Breast epithelium (tissue), 4 donors: Measurements from ENCODE around the gene TRAF4. TPM values are rescaled to one million over a fixed set of nuclear protein-coding genes. Genes with fewer than 3 reads are reported as not detected.

Experiments used
- DNase-seq, 2 donors: peaks; one replicate each; pipeline ENCODE4 v3.0.0-alpha.2; 2019; ENCODE audit warnings: low spot score in 2 of 2
- H3K27ac ChIP-seq, 2 donors: fragments of 200-600 bp; sonication (generic) in 1 of 2; one replicate each; pipeline ENCODE4 v1.5.1; 2016 to 2019; ENCODE audit warnings: mild to moderate bottlenecking in 1 of 2
- H3K27me3 ChIP-seq, 2 donors: fragments of 200-600 bp; sonication (generic) in 1 of 2; one replicate each; pipeline versions ENCODE4 v1.5.1 to v1.6.0; 2017 to 2019; ENCODE audit warnings: control low read depth in 1 of 2, mild to moderate bottlenecking in 1 of 2
- H3K36me3 ChIP-seq: fragments of 200-600 bp; one replicate; pipeline ENCODE4 v1.5.1; 2019
- H3K4me1 ChIP-seq, 2 donors: fragments of 200-600 bp; sonication (generic); one replicate each; pipeline ENCODE4 v1.5.1; 2016 to 2019; ENCODE audit warnings: control low read depth in 1 of 2
- H3K4me3 ChIP-seq, 3 donors: fragments of 200-600 bp; sonication (generic); 1 replicate in 2 of 3; 2 replicates in 1 of 3; pipeline ENCODE4 v1.5.1; 2016 to 2019; ENCODE audit warnings: mild to moderate bottlenecking in 3 of 3, moderate library complexity in 2 of 3
- H3K9me3 ChIP-seq, 2 donors: fragments of 200-600 bp; sonication (generic) in 1 of 2; one replicate each; pipeline ENCODE4 v1.5.1; 2016 to 2019; ENCODE audit warnings: control low read depth in 1 of 2
- CTCF ChIP-seq, 3 donors: fragments of 450-650 bp; IDR thresholded peaks; one replicate each; pipeline ENCODE4 v1.5.1; 2016 to 2017; ENCODE audit warnings: antibody characterized with exemption in 3 of 3, mild to moderate bottlenecking in 3 of 3, moderate library complexity in 3 of 3
- POLR2A ChIP-seq: fragments of 450-650 bp; IDR thresholded peaks from one replicate; pipeline ENCODE4 v1.6.1; 2016; ENCODE audit warnings: antibody characterized with exemption, mild to moderate bottlenecking, moderate library complexity
- POLR2AphosphoS5 ChIP-seq, 3 donors: sonication (generic); formaldehyde crosslinking; IDR thresholded peaks; one replicate each; pipeline ENCODE4 v1.6.1; 2017; ENCODE audit warnings: antibody characterized with exemption in 3 of 3
- intact Hi-C: fragments of 100-400 bp; cut with DNase I; formaldehyde crosslinking; loops from one replicate; pipeline ENCODE4 v1.15.1; 2023; ENCODE audit warnings: low total_unique reads
- total RNA-seq, 3 donors: library from RNA; depleted of rRNA; stranded (reverse); fragments of >200 nt; gene quantifications; one replicate each; pipeline ENCODE4 v1.1.0, GENCODE V29; 2016

The TRAF4 gene
- total RNA-seq, 3 donors from 2014 or later, result 12.3 to 63.6 (median 48.9) TPM

DNA sequence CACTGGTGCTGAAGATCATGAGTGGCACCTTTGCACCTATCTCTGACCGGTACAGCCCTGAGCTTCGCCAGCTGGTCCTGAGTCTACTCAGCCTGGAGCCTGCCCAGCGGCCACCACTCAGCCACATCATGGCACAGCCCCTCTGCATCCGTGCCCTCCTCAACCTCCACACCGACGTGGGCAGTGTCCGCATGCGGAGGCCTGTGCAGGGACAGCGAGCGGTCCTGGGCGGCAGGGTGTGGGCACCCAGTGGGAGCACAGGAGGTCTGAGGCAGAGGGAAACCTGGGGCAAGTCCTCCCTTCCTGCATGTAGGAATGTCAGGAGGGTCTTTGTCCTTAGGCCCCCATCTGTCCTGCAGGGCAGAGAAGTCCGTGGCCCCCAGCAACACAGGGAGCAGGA, 6.5 kb upstream of the TRAF4 start:
- Histone ChIP-seq H3K4me3 (no peak overlapping the region), H3K27ac (no peak overlapping the region), H3K4me1 (no peaks in the 10 kb centered on the region), H3K36me3 (no peaks in the 10 kb centered on the region), H3K9me3 (no peaks in the 10 kb centered on the region), H3K27me3 (no peaks in the 10 kb centered on the region)
- DNase-seq, result no peak
- no peak for TF ChIP-seq POLR2A
- TF ChIP-seq CTCF (IDR thresholded peaks at IDR 0.05), result no peak
- no peak for TF ChIP-seq POLR2AphosphoS5 (IDR thresholded peaks at IDR 0.05)
- intact Hi-C loops, result no loop called here

DNA sequence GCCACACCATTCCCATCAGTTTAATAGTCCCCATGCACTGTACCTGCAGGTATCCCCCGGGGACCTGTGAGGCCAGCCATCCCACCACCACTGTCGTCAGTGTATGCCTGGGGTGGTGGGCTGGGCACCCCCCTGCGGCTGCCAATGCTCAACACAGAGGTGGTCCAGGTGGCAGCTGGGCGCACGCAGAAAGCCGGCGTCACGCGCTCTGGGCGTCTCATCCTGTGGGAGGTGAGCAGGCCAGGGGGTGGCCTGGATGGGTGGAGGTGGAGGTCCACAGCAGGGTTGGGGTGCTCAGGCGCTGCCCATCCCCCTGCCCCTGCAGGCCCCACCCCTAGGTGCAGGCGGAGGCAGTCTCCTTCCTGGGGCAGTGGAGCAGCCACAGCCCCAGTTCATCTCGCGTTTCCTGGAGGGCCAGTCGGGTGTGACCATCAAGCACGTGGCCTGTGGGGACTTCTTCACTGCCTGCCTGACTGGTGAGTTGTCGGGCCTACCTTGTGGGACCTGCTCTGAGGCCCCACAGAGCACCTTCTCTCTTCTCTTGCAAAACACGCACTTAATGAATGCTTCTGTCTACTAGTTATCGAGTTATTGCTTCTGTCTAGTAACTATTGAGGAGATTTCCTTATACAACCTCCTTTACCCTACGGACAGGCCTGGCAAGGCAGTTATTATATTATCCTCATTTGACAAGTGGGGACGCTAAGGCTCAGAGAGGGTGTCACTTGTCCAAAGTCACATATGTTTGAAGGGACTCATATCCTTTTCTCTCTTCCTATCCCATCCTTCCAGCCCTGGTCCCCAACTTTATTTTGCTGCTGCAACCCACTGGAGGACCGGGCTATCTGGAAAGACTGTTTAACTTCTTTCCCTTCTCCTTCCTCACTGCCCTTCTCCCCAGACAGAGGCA, 5.8 kb upstream of the TRAF4 start:
- H3K27ac ChIP-seq, result no peak overlapping the region
- H3K9me3 ChIP-seq, result no peaks in the 10 kb centered on the region
- no peak for DNase-seq
- H3K36me3 ChIP-seq, result no peaks in the 10 kb centered on the region
- no peak overlapping the region for H3K4me3 ChIP-seq
- H3K4me1 ChIP-seq, result no peaks in the 10 kb centered on the region
- TF ChIP-seq POLR2AphosphoS5 (IDR thresholded peaks at IDR 0.05), result no peak
- TF ChIP-seq POLR2A, result no peak
- TF ChIP-seq CTCF (IDR thresholded peaks at IDR 0.05), result no peak
- no peaks in the 10 kb centered on the region for H3K27me3 ChIP-seq
- intact Hi-C loops, result no loop called here

- Histone ChIP-seq H3K36me3 (no peaks in the 10 kb centered on the region), H3K27ac (no peak overlapping the region), H3K9me3 (no peaks in the 10 kb centered on the region), H3K27me3 (no peaks in the 10 kb centered on the region), H3K4me3 (no peak overlapping the region), H3K4me1 (no peaks in the 10 kb centered on the region)
- TF ChIP-seq POLR2A (no peak), POLR2AphosphoS5 (IDR thresholded peaks at IDR 0.05) (no peak), CTCF (IDR thresholded peaks at IDR 0.05) (no peak)
- intact Hi-C loops, result no loop called here
- no peak for DNase-seq
These were observed 5.0 kb upstream of the TRAF4 start for GRCh38 chr17:28738680-28739384.

DNA sequence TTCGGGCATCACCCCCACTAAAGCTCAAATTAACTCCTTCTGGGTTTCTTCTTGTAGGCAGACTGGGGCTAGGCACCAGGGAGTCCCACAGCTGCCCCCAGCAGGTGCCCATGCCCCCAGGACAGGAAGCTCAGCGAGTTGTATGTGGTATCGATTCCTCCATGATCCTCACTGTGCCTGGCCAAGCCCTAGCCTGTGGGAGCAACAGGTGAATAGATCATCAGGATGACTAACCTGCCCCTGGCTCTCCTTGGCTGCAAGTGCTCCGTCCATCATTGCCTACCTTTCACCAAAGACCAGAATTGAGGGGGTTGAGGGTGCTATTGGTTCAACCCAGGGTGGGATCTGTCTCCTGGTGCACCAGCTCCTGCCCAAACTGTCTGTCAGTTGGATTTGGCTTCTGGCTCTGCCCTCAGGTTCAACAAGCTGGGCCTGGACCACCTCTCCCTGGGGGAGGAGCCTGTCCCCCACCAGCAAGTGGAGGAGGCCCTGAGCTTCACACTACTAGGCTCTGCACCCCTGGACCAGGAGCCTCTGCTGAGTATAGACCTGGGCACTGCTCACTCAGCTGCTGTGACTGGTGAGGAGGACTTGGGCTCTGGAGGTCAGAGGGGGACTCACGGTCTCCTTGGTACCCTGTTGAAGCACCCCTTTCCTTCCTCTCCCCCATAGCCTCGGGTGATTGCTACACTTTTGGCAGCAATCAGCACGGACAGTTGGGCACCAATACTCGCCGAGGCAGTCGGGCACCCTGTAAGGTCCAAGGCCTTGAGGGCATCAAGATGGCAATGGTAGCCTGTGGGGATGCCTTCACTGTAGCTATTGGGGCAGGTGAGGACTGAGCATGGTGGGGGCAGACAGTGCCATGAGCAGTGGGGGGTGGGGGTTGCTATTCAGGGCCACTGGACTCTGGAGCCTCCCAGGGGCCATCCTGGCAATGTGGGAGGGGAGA, 3.1 kb upstream of the TRAF4 start:
- Histone ChIP-seq H3K4me1 (no peaks in the 10 kb centered on the region), H3K9me3 (no peaks in the 10 kb centered on the region), H3K27ac (peak overlapping the region in 1 of 2 donors; percentile 100), H3K36me3 (no peaks in the 10 kb centered on the region), H3K27me3 (no peaks in the 10 kb centered on the region), H3K4me3 (no peak overlapping the region)
- intact Hi-C loops, result loop anchor here (10.0 kb wide), 1 partner anchor 164 kb away; the partner anchor contains the start of gene DHRS13
- DNase-seq, result no peak
- TF ChIP-seq CTCF (IDR thresholded peaks at IDR 0.05) (no peak), POLR2A (no peak), POLR2AphosphoS5 (IDR thresholded peaks at IDR 0.05) (no peak)
